ENCODE results near the gene FAM53A.

The FAM53A gene

GRCh38 chr4:1721666-1722550 lies 37.8 kb upstream of the FAM53A start:
- DNase-seq = peak; percentile 73 to 81
- no peak for TF ChIP-seq GATA1 (IDR thresholded peaks at IDR 0.05; ENCODE audit: low read depth, low read length)

GRCh38 chr4:1721003-1721665 lies 37.0 kb upstream of the FAM53A start, which contains the start of the genes TACC3 and TMEM129:
Gene TACC3, plus strand, starts transcription at chr4:1721521. Its CDS starts 1,901 bp downstream, at chr4:1723422.
Gene TMEM129, minus strand, starts transcription at chr4:1721323. Its CDS starts 486 bp downstream, at chr4:1720837.
- peak; percentile 93 to 96 for DNase-seq
- TF ChIP-seq GATA1 (IDR thresholded peaks at IDR 0.05; ENCODE audit: low read depth, low read length) (no peak), POLR2A (IDR thresholded peaks at IDR 0.05; ENCODE audit: low read length) (peak; percentile 37)

- peak; percentile 77 for DNase-seq
- TF ChIP-seq GATA1 (IDR thresholded peaks at IDR 0.05; ENCODE audit: low read depth, low read length) (no peak), POLR2A (IDR thresholded peaks at IDR 0.05; ENCODE audit: low read length) (peak; percentile 40)
Measured at GRCh38 chr4:1720163-1720983, 36.3 kb upstream of the FAM53A start.

GRCh38 chr4:1718095-1718850 lies 34.2 kb upstream of the FAM53A start:
- TF ChIP-seq POLR2A (IDR thresholded peaks at IDR 0.05; ENCODE audit: low read length) (no peak), GATA1 (IDR thresholded peaks at IDR 0.05; ENCODE audit: low read depth, low read length) (no peak)
- DNase-seq = no peak

GRCh38 chr4:1717129-1718094 lies 33.3 kb upstream of the FAM53A start:
- TF ChIP-seq GATA1 (IDR thresholded peaks at IDR 0.05; ENCODE audit: low read depth, low read length) (no peak), POLR2A (IDR thresholded peaks at IDR 0.05; ENCODE audit: low read length) (no peak)
- no peak for DNase-seq

- peak; percentile 4 for TF ChIP-seq POLR2A (IDR thresholded peaks at IDR 0.05; ENCODE audit: low read length)
- no peak for TF ChIP-seq GATA1 (IDR thresholded peaks at IDR 0.05; ENCODE audit: low read depth, low read length)
- no peak for DNase-seq
Measured at GRCh38 chr4:1716065-1716945, 32.2 kb upstream of the FAM53A start.

- no peak for DNase-seq
- TF ChIP-seq GATA1 (IDR thresholded peaks at IDR 0.05; ENCODE audit: low read depth, low read length) (no peak), POLR2A (IDR thresholded peaks at IDR 0.05; ENCODE audit: low read length) (peak; percentile 20)
Measured at GRCh38 chr4:1715002-1715758, 31.1 kb upstream of the FAM53A start.

GRCh38 chr4:1714303-1715001 lies 30.3 kb upstream of the FAM53A start:
- TF ChIP-seq GATA1 (IDR thresholded peaks at IDR 0.05; ENCODE audit: low read depth, low read length) (no peak), POLR2A (IDR thresholded peaks at IDR 0.05; ENCODE audit: low read length) (no peak)
- DNase-seq = peak in 1 of 2 experiments; percentile 31

GRCh38 chr4:1713003-1713851 lies 29.1 kb upstream of the FAM53A start:
- no peak for DNase-seq
- peak; percentile 59 for TF ChIP-seq POLR2A (IDR thresholded peaks at IDR 0.05; ENCODE audit: low read length)
- no peak for TF ChIP-seq GATA1 (IDR thresholded peaks at IDR 0.05; ENCODE audit: low read depth, low read length)

Measured in erythroblast (primary cell).